ENCODE data around the gene PRSS21. TPM values are rescaled to one million over a fixed set of nuclear protein-coding genes. Genes with fewer than 3 reads are reported as not detected.

PRSS21 gene
- total RNA-seq, result 1 to 10 TPM; 3.3 to 4.1 TPM

DNA sequence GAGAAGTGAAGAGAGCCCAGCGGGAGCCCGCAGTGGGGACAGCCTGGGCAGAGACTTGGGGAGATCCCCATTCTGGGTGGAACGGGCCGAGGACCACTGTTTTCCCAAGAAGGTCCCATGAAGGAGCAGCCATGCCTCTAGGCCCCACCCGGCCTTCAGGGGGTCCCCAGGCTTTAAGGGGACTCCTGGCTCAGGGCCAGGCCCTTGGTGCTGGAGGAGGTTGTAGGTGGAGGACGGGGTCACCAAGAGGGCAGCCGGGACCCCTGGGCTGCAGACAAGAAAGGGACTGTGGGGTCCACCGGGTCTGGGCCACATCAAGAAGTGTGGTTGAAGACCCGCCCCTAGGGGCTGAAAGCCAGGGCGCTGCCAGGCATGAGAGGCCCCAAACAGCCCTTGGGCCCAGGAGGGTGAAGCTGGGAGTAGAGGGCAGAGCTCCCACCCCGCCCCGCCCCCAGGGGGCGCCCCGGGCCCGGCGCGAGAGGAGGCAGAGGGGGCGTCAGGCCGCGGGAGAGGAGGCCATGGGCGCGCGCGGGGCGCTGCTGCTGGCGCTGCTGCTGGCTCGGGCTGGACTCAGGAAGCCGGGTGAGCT, at the start of gene PRSS21:
Gene PRSS21, plus strand, starts transcription at position 487 of the 589 bp plus-strand sequence. Its CDS starts 32 bp downstream, at position 519.
- Mint-ChIP-seq H3K4me1 (ENCODE audit: low read depth) (no peaks in the 10 kb centered on the region), H3K27ac (no peak within 1 kb of the TSS), H3K36me3 (ENCODE audit: low read depth) (no peaks in the 10 kb centered on the region), H3K27me3 (ENCODE audit: low read depth) (no peaks in the 10 kb centered on the region), H3K9me3 (no peaks in the 10 kb centered on the region), H3K4me3 (peak within 1 kb of the TSS; percentile 36)
- CTCF ChIA-PET, result no interaction called here
- intact Hi-C loops (cut with micrococcal nuclease), result no loop called here
- DNase-seq, result no peak

DNA sequence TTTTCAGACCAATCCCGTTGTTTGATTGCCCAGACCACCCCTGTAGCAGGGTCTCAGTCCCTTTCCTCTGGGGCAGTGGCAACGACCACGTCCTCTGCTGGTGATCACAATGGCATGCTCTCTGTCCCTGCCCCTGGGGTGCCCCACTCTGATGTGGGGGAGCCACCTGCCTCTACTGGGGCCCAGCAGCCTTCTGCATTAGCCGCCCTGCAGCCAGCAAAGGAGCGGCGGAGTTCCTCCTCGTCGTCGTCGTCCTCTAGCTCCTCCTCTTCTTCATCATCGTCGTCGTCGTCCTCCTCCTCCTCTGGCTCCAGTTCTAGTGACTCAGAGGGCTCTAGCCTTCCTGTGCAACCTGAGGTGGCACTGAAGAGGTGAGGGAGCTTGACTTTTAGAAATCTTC, 49.1 kb upstream of the PRSS21 start:
- H3K27me3 Mint-ChIP-seq (ENCODE audit: low read depth), result no peaks in the 10 kb centered on the region
- H3K4me3 Mint-ChIP-seq, result no peak overlapping the region
- H3K36me3 Mint-ChIP-seq (ENCODE audit: low read depth), result peaks cover 72% of the 10 kb centered on the region
- DNase-seq, result no peak
- intact Hi-C loops (cut with micrococcal nuclease), result no loop called here
- CTCF ChIA-PET, result no interaction called here
- peaks cover 15% of the 10 kb centered on the region for H3K4me1 Mint-ChIP-seq (ENCODE audit: low read depth)
- no peaks in the 10 kb centered on the region for H3K9me3 Mint-ChIP-seq
- H3K27ac Mint-ChIP-seq, result no peak overlapping the region

GRCh38 chr16:2768403-2769089, 48.5 kb upstream of the PRSS21 start:
- Mint-ChIP-seq H3K36me3 (ENCODE audit: low read depth) (peaks cover 67% of the 10 kb centered on the region), H3K27me3 (ENCODE audit: low read depth) (no peaks in the 10 kb centered on the region), H3K27ac (no peak overlapping the region), H3K9me3 (no peaks in the 10 kb centered on the region), H3K4me1 (ENCODE audit: low read depth) (peaks cover 16% of the 10 kb centered on the region), H3K4me3 (no peak overlapping the region)
- CTCF ChIA-PET, result no interaction called here
- intact Hi-C loops (cut with micrococcal nuclease), result no loop called here
- no peak for DNase-seq

DNA sequence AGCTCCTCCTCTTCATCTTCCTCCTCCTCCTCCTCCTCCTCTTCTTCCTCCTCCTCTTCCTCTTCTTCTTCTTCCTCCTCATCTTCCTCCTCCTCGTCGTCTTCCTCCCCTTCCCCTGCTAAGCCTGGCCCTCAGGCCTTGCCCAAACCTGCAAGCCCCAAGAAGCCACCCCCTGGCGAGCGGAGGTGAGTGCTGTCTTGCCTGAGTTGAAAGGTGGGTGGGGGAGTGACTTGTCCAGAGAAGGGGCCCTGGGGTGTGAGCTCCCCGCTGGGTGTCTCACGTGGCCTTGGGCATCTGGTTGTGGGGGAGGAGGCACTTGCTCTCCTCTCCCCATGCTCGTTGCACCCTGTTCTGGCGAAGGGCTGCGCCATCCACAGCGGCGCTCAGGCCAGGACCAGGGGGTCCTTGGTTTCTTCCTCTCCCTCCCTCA, 47.9 kb upstream of the PRSS21 start:
- intact Hi-C loops (cut with micrococcal nuclease), result no loop called here
- peaks cover 16% of the 10 kb centered on the region for H3K4me1 Mint-ChIP-seq (ENCODE audit: low read depth)
- no peaks in the 10 kb centered on the region for H3K27me3 Mint-ChIP-seq (ENCODE audit: low read depth)
- peak overlapping the region; percentile 18 for H3K27ac Mint-ChIP-seq
- H3K36me3 Mint-ChIP-seq (ENCODE audit: low read depth), result peaks cover 62% of the 10 kb centered on the region
- DNase-seq, result no peak
- H3K9me3 Mint-ChIP-seq, result no peaks in the 10 kb centered on the region
- CTCF ChIA-PET, result no interaction called here
- H3K4me3 Mint-ChIP-seq, result no peak overlapping the region

GRCh38 chr16:2769675-2770056, 47.4 kb upstream of the PRSS21 start:
- CTCF ChIA-PET, result no interaction called here
- H3K27ac Mint-ChIP-seq, result no peak overlapping the region

DNA sequence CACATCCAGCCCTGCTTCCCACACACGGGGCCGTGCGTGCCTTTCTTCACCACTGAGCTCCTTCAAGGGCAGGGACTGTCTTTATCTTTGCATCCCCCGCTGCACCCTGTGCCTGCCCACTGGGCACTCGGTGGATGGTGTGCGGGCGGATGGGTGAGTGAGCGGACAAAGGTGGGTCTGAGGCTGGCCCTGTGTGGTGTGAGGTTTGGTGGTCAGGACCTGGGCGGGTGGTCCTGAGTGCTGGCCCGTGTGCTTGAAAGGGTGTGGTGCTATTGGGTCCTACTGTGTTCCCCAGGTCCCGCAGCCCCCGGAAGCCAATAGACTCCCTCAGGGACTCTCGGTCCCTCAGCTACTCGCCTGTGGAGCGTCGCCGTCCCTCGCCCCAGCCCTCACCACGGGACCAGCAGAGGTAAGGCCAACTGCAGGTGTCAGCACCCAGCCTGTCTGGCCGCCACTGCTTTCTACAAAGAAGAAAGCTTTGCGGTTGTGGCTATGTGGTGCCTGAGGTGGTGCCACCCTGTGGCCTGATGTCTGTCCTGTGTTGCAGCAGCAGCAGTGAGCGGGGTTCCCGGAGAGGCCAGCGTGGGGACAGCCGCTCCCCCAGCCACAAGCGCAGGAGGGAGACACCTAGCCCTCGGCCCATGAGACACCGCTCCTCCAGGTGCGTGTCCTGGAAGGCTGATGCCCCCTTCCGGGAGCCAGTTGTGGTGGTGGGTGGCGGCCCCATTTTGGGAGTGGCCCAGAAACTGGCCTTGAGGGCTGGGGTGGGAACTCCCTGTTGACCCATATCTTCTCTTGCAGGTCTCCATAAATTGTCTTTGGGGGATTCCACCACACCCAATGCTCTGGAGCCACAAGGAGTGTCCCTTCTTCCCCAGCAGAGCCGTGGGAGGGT, 46.7 kb upstream of the PRSS21 start:
- Mint-ChIP-seq H3K4me3 (no peak overlapping the region), H3K27ac (no peak overlapping the region), H3K27me3 (ENCODE audit: low read depth) (no peaks in the 10 kb centered on the region), H3K9me3 (no peaks in the 10 kb centered on the region), H3K4me1 (ENCODE audit: low read depth) (peaks cover 21% of the 10 kb centered on the region), H3K36me3 (ENCODE audit: low read depth) (peaks cover 53% of the 10 kb centered on the region)
- CTCF ChIA-PET, result no interaction called here
- DNase-seq, result peak; percentile 5
- intact Hi-C loops (cut with micrococcal nuclease), result no loop called here

More at GRCh38 chr16:2769675-2770056, 47.4 kb upstream of the PRSS21 start:
- no peaks in the 10 kb centered on the region for H3K9me3 Mint-ChIP-seq
- H3K4me3 Mint-ChIP-seq, result no peak overlapping the region
- H3K4me1 Mint-ChIP-seq (ENCODE audit: low read depth), result peaks cover 17% of the 10 kb centered on the region
- H3K27me3 Mint-ChIP-seq (ENCODE audit: low read depth), result no peaks in the 10 kb centered on the region
- no peak for DNase-seq
- intact Hi-C loops (cut with micrococcal nuclease), result no loop called here
- H3K36me3 Mint-ChIP-seq (ENCODE audit: low read depth), result peaks cover 59% of the 10 kb centered on the region

DNA sequence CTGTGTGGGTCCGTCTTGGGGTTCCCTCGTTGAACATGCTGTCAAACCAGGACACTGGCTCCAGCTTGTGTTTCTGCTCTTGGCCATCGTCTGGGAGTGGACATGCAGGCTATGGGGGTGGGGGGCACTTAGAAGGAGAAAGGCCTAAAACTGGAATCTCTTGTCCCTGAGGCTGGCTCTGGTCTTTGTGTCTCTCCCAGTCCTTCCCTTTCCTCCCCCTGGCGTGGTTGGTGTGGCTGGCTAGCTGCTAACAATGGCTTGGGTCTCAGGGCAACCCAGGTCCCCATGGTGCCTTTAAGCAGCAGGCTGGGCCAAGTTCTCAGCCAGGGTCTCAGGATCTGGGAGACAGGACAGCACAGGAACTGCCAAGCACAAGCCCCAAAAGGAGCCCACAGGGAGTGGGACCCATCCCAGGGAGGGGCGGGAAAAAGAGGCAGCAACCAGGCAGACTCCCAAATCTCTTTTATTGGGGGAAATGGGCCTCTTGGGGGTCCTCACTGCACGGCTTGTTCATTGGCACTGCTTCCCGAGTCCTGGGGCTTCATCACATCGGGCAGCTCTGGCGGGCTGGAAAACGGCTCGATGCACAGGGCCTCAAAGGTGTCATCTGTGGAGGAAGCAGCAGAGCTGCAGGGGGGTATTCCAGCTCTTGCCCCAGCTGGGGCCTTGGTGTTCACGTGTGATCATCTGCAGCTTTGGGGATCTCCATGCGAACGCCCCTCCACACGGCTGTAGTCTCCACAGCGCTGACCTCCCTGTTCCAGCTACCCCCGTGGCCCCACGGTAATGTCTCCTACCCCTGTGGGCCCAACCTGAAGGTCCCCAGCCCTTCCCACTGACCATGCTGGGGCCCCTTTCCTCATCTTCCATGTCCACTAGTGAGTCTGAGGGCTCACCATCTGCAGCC, 45.3 kb upstream of the PRSS21 start:
- Mint-ChIP-seq H3K27me3 (ENCODE audit: low read depth) (no peaks in the 10 kb centered on the region), H3K4me1 (ENCODE audit: low read depth) (peaks cover 30% of the 10 kb centered on the region), H3K36me3 (ENCODE audit: low read depth) (peaks cover 38% of the 10 kb centered on the region), H3K4me3 (no peak overlapping the region), H3K9me3 (no peaks in the 10 kb centered on the region), H3K27ac (no peak overlapping the region)
- DNase-seq, result peak; percentile 4
- intact Hi-C loops (cut with micrococcal nuclease), result no loop called here
- CTCF ChIA-PET, result no interaction called here

- Mint-ChIP-seq H3K4me1 (ENCODE audit: low read depth) (peaks cover 32% of the 10 kb centered on the region), H3K36me3 (ENCODE audit: low read depth) (peaks cover 34% of the 10 kb centered on the region), H3K4me3 (no peak overlapping the region), H3K27me3 (ENCODE audit: low read depth) (no peaks in the 10 kb centered on the region), H3K27ac (no peak overlapping the region), H3K9me3 (no peaks in the 10 kb centered on the region)
- CTCF ChIA-PET, result no interaction called here
- intact Hi-C loops (cut with micrococcal nuclease), result no loop called here
- DNase-seq, result peak; percentile 4
These were observed 43.7 kb upstream of the PRSS21 start for GRCh38 chr16:2773188-2773968.

- peak; percentile 3 for DNase-seq
- H3K27me3 Mint-ChIP-seq (ENCODE audit: low read depth), result no peaks in the 10 kb centered on the region
- H3K36me3 Mint-ChIP-seq (ENCODE audit: low read depth), result peaks cover 28% of the 10 kb centered on the region
- CTCF ChIA-PET, result interaction anchor here (1.0 kb wide), 1 partner anchor 209 kb away, joined by 3 read pairs; no protein-coding TSS in a partner anchor
- no peak overlapping the region for H3K4me3 Mint-ChIP-seq
- intact Hi-C loops (cut with micrococcal nuclease), result no loop called here
- H3K9me3 Mint-ChIP-seq, result no peaks in the 10 kb centered on the region
- peaks cover 38% of the 10 kb centered on the region for H3K4me1 Mint-ChIP-seq (ENCODE audit: low read depth)
- H3K27ac Mint-ChIP-seq, result peak overlapping the region; percentile 9
These were observed 42.7 kb upstream of the PRSS21 start for GRCh38 chr16:2774161-2774891.

GRCh38 chr16:2775131-2775716, 41.8 kb upstream of the PRSS21 start:
- peak overlapping the region; percentile 50 for H3K4me3 Mint-ChIP-seq
- peak; percentile 3 for DNase-seq
- peaks cover 19% of the 10 kb centered on the region for H3K36me3 Mint-ChIP-seq (ENCODE audit: low read depth)
- no peaks in the 10 kb centered on the region for H3K27me3 Mint-ChIP-seq (ENCODE audit: low read depth)
- CTCF ChIA-PET, result interaction anchor here (1.0 to 1.4 kb wide), 2 partner anchors 18 to 208 kb away, joined by 3 to 5 read pairs; no protein-coding TSS in a partner anchor
- H3K9me3 Mint-ChIP-seq, result no peaks in the 10 kb centered on the region
- peaks cover 32% of the 10 kb centered on the region for H3K4me1 Mint-ChIP-seq (ENCODE audit: low read depth)
- intact Hi-C loops (cut with micrococcal nuclease), result loop anchor here (5.0 kb wide), 1 partner anchor 93 kb away; the partner anchor contains the start of gene KCTD5
- H3K27ac Mint-ChIP-seq, result no peak overlapping the region

Measured in activated naive CD4-positive, alpha-beta T cell treated with anti-CD3 and anti-CD28 coated beads for 36 hours (primary cell).